ENCODE data around the gene TRAPPC2L.

GRCh38 chr16:88910284-88911135 lies 53.6 kb downstream of the TRAPPC2L start:
- TF ChIP-seq JUND (CRISPR knock-in tag; IDR thresholded peaks at IDR 0.05), result no peak
- TF ChIP-seq CTCF (CRISPR knock-in tag; IDR thresholded peaks at IDR 0.05), result no peak
- TF ChIP-seq POLR2AphosphoS5 (IDR thresholded peaks at IDR 0.05; ENCODE audit: low read depth, low read length), result no peak
- TF ChIP-seq ZBTB7A (CRISPR knock-in tag; IDR thresholded peaks at IDR 0.05), result no peak
- TF ChIP-seq ZBTB10 (CRISPR knock-in tag; IDR thresholded peaks at IDR 0.05; ENCODE audit: borderline replicate concordance), result no peak
- no peak for TF ChIP-seq TAF1 (CRISPR knock-in tag; IDR thresholded peaks at IDR 0.05)
- no peak for TF ChIP-seq EED (CRISPR knock-in tag; IDR thresholded peaks at IDR 0.05)
- TF ChIP-seq USF2 (IDR thresholded peaks at IDR 0.05; ENCODE audit: low read depth, low read length), result no peak
- no peak for TF ChIP-seq USF2 (CRISPR knock-in tag; IDR thresholded peaks at IDR 0.05; ENCODE audit: borderline replicate concordance)
- TF ChIP-seq MYNN (CRISPR knock-in tag; IDR thresholded peaks at IDR 0.05; ENCODE audit: low read depth), result no peak
- TF ChIP-seq BATF2 (CRISPR knock-in tag; IDR thresholded peaks at IDR 0.05), result no peak
- TF ChIP-seq PHB2 (IDR thresholded peaks at IDR 0.05; ENCODE audit: partially characterized antibody), result no peak
- no peak for TF ChIP-seq POGZ (CRISPR knock-in tag; IDR thresholded peaks at IDR 0.05)

Measured in HepG2 (cell line).